Measurements from ENCODE around the gene FAM118A. TPM values are rescaled to one million over a fixed set of nuclear protein-coding genes. Genes with fewer than 3 reads are reported as not detected.
A peak's percentile ranks its signal among the peaks of the same experiment; 100 is the strongest.
"Not testable (repeated sequence)": the region's sequence is repeated elsewhere in the genome, so short reads cannot be mapped to it uniquely, and the experiment has no call there.

Gene FAM118A
- total and polyA plus RNA-seq, 12 donors: 10.2 to 35.7 (median 16.3) TPM

DNA sequence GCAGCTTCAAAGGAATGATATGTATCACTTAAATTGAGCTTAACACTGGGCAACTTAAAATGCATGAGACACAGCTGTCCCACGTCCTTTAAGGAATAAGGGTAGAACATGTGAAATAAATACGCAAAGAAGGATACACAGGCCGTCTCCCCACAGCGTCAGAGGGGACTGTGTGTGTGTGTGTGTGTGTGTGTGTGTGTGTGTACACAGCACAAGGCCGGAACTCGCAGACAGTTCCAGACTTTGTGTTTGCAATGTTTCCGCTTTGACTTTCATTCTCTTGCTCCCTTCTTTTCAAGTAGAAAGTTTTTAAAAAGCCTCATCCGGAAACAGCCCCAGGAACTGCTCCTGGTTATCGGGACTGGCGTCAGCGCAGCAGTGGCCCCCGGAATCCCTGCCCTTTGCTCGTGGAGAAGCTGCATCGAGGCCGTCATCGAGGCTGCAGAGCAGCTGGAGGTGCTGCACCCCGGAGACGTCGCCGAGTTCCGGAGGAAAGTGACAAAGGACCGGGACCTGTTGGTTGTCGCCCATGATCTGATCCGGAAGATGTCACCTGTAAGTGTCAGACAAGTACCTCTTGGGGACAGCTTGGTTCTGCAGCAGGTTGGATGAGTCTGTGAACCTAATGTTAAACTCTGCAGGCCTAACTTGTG lies 13.3 kb downstream of the FAM118A start:
- H3K4me1 ChIP-seq: peaks cover 2 to 37% (median 18%) of the 10 kb centered on the region in 9 donors
- H3K9me3 ChIP-seq: no peaks in the 10 kb centered on the region
- TF ChIP-seq, protein P1, sequence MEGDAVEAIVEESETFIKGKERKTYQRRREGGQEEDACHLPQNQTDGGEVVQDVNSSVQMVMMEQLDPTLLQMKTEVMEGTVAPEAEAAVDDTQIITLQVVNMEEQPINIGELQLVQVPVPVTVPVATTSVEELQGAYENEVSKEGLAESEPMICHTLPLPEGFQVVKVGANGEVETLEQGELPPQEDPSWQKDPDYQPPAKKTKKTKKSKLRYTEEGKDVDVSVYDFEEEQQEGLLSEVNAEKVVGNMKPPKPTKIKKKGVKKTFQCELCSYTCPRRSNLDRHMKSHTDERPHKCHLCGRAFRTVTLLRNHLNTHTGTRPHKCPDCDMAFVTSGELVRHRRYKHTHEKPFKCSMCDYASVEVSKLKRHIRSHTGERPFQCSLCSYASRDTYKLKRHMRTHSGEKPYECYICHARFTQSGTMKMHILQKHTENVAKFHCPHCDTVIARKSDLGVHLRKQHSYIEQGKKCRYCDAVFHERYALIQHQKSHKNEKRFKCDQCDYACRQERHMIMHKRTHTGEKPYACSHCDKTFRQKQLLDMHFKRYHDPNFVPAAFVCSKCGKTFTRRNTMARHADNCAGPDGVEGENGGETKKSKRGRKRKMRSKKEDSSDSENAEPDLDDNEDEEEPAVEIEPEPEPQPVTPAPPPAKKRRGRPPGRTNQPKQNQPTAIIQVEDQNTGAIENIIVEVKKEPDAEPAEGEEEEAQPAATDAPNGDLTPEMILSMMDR (IDR thresholded peaks at IDR 0.05): no peak
- no peak overlapping the region for H3K27ac ChIP-seq
- ATAC-seq (no peak), DNase-seq (no peak)
- H3K4me3 ChIP-seq: no peak overlapping the region
- peaks cover 0 to 55% (median 21%) of the 10 kb centered on the region in 9 donors for H3K36me3 ChIP-seq
- no peaks in the 10 kb centered on the region for H3K27me3 ChIP-seq
- intact Hi-C loops (cut with DNase I): loop anchor here in 3 of 10 donors (10.0 kb wide), 3 partner anchors 48 to 348 kb away; no protein-coding TSS in a partner anchor
- 93 to 94% methylated on average over 24 of the region's 24 CpGs for WGBS, 2 donors

DNA sequence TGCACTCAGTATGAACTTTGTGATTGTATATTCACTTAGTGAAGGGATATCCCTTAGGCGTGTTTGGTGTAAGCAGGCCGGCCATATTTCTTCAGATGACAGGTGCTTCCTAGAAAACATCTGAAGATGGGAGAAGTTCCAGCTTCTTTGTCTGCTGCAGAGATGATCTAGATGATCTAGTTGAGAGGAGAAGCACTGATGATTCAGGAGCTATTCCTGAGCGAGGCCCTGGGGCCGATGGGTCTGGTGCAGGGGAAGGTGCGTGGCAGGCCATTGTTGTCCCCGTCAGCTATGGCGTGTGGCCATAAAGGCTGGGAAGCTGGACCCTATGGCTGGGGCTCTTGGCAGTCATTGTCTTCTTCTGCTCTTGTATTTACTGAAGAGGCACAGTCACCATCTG lies 14.0 kb downstream of the FAM118A start:
- ATAC-seq (no peak), DNase-seq (no peak)
- Histone ChIP-seq H3K4me3 (no peak overlapping the region), H3K4me1 (peaks cover 0 to 34% (median 15%) of the 10 kb centered on the region in 9 donors), H3K9me3 (no peaks in the 10 kb centered on the region), H3K36me3 (peaks cover 0 to 60% (median 21%) of the 10 kb centered on the region in 9 donors), H3K27ac (no peak overlapping the region), H3K27me3 (no peaks in the 10 kb centered on the region)
- intact Hi-C loops (cut with DNase I): loop anchor here in 3 of 10 donors (10.0 kb wide), 3 partner anchors 49 to 349 kb away; no protein-coding TSS in a partner anchor
- WGBS, 2 donors: 76 to 84% methylated on average over 7 of the region's 7 CpGs
- TF ChIP-seq, protein P1 (IDR thresholded peaks at IDR 0.05): no peak

DNA sequence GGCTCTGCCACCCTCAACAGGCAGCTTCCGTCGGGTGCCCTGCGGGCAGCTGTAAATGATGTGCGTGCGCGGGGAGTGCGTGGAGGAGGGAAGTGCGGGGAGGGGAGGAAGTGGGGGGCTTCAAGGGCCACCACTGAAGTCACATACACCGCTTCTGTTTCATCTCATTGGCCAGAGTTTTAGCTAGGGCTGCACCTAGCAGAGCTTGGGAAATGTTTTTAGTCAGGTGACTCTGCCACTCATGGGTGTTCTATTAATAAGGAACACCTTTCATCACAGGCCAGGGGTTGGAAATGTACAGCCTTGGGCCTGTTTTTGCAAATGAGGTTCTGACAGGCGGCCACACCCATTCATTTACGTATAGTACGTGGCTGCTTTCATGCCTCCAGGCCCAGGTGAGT lies 14.6 kb downstream of the FAM118A start:
- TF ChIP-seq, protein P1 (IDR thresholded peaks at IDR 0.05): no peak
- no peak overlapping the region for H3K4me3 ChIP-seq
- no peak for DNase-seq
- no peaks in the 10 kb centered on the region for H3K9me3 ChIP-seq
- H3K27ac ChIP-seq: peak overlapping the region in 1 of 10 donors; percentile 21
- intact Hi-C loops (cut with DNase I): loop anchor here in 3 of 10 donors (10.0 kb wide), 3 partner anchors 50 to 350 kb away; no protein-coding TSS in a partner anchor
- no peaks in the 10 kb centered on the region for H3K27me3 ChIP-seq
- H3K4me1 ChIP-seq: peaks cover 0 to 34% (median 15%) of the 10 kb centered on the region in 9 donors
- H3K36me3 ChIP-seq: peaks cover 0 to 67% (median 21%) of the 10 kb centered on the region in 9 donors
- 61 to 86% methylated on average over 12 of the region's 12 CpGs for WGBS, 2 donors
- peak in 6 of 8 donors; percentile 25 to 77 (median 58) for ATAC-seq

DNA sequence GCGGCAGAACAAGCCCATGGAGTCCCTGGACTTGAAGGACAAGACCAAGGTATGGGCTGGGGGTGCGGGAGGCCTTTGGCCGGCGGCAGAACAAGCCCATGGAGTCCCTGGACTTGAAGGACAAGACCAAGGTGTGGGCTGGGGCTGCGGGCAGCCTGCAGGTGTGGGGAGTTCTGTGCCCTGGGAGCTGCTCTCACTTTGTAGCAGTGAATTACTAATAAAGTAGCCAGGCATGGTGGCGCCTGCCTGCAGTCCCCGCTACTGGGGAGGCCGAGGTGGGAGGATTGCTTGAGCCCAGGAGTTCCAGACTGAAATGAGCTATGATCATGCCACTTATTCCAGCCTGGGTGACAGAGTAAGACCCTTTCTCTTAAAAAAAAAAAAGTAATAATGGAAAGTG lies 18.5 kb downstream of the FAM118A start:
- H3K4me3 ChIP-seq: not testable (repeated sequence)
- intact Hi-C loops (cut with DNase I): loop anchor here in 3 of 10 donors (10.0 kb wide), 3 partner anchors 53 to 353 kb away; no protein-coding TSS in a partner anchor

More for the DNA sequence above, 18.5 kb downstream of the FAM118A start:
- Histone ChIP-seq H3K4me1 (peaks cover 0 to 26% (median 12%) of the 10 kb centered on the region in 9 donors), H3K27ac (peak overlapping the region in 1 of 10 donors; percentile 83), H3K36me3 (peaks cover 0 to 94% (median 13%) of the 10 kb centered on the region in 9 donors)
- ATAC-seq, H3K27me3 ChIP-seq, H3K9me3 ChIP-seq, DNase-seq: not testable (repeated sequence)
- 84 to 86% methylated on average over 7 to 8 of the region's 8 CpGs for WGBS, 2 donors

Data from heart right ventricle (tissue), 16 donors.